Fibroblast of the conjunctiva (primary cell): ENCODE results near the gene BEST3.

Source experiments
- DNase-seq: peaks from one replicate; pipeline ENCODE4 v3.0.0-alpha.2; 2010; ENCODE audit warnings: low read depth

BEST3 gene

GRCh38 chr12:69698769-69699540 is at the start of gene BEST3:
TSS of gene BEST3 (minus strand) at chr12:69699303. CDS start at chr12:69697798, 1,505 bp downstream.
- DNase-seq: no peak

GRCh38 chr12:69744109-69744508 is 45.0 kb upstream of the BEST3 start:
- no peak for DNase-seq

GRCh38 chr12:69739287-69740191 is 40.4 kb upstream of the BEST3 start:
- DNase-seq: no peak

GRCh38 chr12:69738351-69739286 is 39.5 kb upstream of the BEST3 start, which contains the start of gene RAB3IP:
TSS of gene RAB3IP (plus strand) at chr12:69738860. CDS start at chr12:69755409, 16,549 bp downstream.
- DNase-seq: peak; percentile 31

GRCh38 chr12:69733638-69734037 is 34.5 kb upstream of the BEST3 start:
- DNase-seq: no peak

- no peak for DNase-seq
These were observed 33.0 kb upstream of the BEST3 start for GRCh38 chr12:69732088-69732487.

GRCh38 chr12:69726922-69727321 is 27.8 kb upstream of the BEST3 start:
- DNase-seq: no peak

- DNase-seq: no peak
These were observed 21.6 kb upstream of the BEST3 start for GRCh38 chr12:69720750-69721149.

- no peak for DNase-seq
These were observed 20.5 kb upstream of the BEST3 start for GRCh38 chr12:69719336-69720316.

- no peak for DNase-seq
These were observed 15.4 kb upstream of the BEST3 start for GRCh38 chr12:69714542-69714941.

GRCh38 chr12:69712826-69713225 is 13.7 kb upstream of the BEST3 start:
- DNase-seq: no peak

GRCh38 chr12:69708649-69709048 is 9.5 kb upstream of the BEST3 start:
- DNase-seq: no peak

- DNase-seq: no peak
These were observed 5.3 kb upstream of the BEST3 start for GRCh38 chr12:69704357-69704756.

GRCh38 chr12:69703146-69703642 is 4.1 kb upstream of the BEST3 start:
- no peak for DNase-seq

GRCh38 chr12:69701826-69702225 is 2.7 kb upstream of the BEST3 start:
- DNase-seq: no peak

- no peak for DNase-seq
These were observed 1.0 kb downstream of the BEST3 start for GRCh38 chr12:69698054-69698453.

- DNase-seq: no peak
These were observed 5.0 kb downstream of the BEST3 start for GRCh38 chr12:69694123-69694522.

- no peak for DNase-seq
These were observed 9.5 kb downstream of the BEST3 start for GRCh38 chr12:69689638-69690037.

- peak; percentile 57 for DNase-seq
These were observed 10.4 kb downstream of the BEST3 start for GRCh38 chr12:69688471-69689427.
